ELR (cell line): ENCODE measurements around the gene PRAMEF1.
"Not testable (repeated sequence)": the region's sequence is repeated elsewhere in the genome, so short reads cannot be mapped to it uniquely, and the experiment has no call there.

Experiments
- DNase-seq: peaks from one replicate; pipeline ENCODE4 v3.0.0-alpha.2; 2015; ENCODE audit warnings: low read depth

Gene PRAMEF1

GRCh38 chr1:12791097-12791496 is at the start of gene PRAMEF1:
Gene PRAMEF1, plus strand, starts transcription at chr1:12791397. Its CDS starts 1,831 bp downstream, at chr1:12793228.
- not testable (repeated sequence) for DNase-seq

GRCh38 chr1:12741946-12742345 is 49.3 kb upstream of the PRAMEF1 start:
- no peak for DNase-seq

DNA sequence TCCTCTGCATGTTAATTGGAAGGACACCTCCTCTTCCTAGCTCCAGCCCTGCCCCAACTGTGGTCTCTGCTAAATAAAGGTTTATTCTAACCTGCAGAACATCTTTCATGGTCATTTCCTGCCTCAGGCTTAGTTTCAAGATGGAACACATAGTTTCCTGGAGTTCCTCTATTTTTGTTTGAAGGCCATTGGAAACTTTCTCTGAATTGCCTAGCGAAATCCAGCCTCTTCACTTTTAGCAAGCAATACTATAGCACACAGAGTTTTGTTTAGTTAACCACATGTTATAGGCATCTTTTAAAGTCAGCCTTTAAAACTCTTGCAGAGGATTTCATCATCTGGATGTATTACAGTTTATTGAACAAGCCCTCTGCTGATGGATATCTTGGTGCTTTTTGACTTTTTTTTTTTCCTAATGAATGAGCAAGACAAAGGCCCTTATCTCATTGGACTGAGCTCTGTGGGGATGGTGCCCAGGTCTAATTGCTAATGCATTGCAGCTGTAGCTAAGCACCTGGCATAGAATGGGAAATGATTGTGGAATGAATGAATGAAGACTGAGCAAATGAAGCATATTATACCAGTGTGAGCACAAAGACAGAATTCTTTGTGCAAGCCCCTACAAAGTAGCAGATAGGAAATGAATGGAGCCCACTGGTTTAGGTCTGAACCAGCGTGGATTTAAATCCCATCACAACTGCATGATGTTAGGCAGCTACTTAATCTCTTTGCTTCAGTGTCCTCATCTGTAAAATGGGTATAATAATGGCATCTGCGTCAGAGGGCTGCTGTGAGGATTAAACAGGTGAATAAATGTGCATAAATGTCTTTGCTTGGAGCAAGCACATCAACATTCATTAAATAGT is 45.8 kb upstream of the PRAMEF1 start:
- DNase-seq, result no peak

DNA sequence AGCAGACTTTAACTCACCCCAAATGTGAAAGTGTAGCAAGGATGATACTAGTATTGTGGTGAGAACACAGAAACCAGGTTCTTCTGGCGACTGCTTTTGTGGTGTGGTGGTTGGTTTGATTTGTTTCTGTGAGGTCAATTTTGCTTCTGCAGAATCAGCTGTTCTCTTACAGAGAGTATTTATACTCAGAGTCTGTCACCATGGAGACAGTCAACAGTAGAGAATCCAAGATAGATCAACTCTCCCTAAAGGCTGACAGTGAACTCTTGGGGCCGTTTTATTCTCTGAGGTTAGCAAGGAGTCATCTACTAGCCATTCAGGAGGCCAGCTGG is 45.2 kb upstream of the PRAMEF1 start, which contains the start of gene CFAP107:
Gene CFAP107 (plus strand): TSS at position 209 of the 332 bp plus-strand sequence. CDS start 231 bp downstream, outside the sequence.
- no peak for DNase-seq

GRCh38 chr1:12748778-12749355 is 42.3 kb upstream of the PRAMEF1 start:
- DNase-seq, result no peak

- DNase-seq, result no peak
Observed at GRCh38 chr1:12754738-12755137, 36.5 kb upstream of the PRAMEF1 start.

DNA sequence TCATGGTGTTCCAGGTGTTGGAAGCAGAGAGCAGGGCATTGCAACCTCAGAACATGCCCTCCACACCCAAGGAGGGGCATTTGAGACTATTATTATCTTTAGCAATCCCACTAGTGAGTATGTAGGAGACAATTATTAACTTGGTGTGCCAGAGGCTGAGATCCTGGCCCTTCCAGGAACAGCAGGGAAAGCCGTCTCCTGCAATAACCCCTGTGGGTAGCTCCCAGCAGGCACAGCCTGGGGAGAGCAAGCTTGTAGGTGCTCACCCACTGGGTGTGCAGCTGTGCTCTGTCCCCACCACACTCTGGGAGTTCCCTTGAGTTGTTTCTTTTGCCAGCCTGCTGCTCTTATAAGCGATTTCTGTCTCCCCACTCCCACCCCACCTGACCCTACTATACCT is 34.9 kb upstream of the PRAMEF1 start:
- no peak for DNase-seq

DNA sequence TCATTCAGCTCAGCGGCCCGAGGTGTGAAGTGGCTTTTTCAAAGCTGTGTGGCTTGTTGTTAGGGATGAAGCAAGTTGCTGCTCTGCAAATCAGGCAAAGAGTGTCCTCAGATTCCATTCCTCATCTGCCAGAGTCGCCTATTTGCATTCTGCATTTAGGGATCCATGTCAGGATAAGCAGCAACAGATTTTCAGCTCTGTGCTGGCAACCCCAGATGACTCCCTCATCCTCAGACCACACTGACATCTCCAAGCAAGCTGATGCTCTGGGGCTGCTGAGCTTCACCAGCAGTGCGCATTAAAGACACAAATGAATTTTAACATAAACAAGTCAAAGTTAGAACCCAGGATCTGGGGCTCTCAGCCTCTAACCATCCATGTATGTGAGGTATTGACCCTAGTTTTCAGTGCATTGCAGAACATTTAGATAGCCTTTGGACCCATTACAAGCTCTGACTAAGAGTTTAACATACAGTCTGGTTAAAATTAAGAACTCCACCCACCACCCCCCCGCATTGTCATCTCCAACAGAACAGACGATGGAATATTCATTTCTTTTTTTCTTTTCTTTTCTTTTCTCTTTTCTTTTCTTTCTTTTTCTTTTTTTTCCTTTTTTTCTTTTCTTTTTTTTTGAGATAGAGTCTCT is 34.3 kb upstream of the PRAMEF1 start:
- no peak for DNase-seq

GRCh38 chr1:12757836-12758235 is 33.4 kb upstream of the PRAMEF1 start:
- DNase-seq, result no peak

DNA sequence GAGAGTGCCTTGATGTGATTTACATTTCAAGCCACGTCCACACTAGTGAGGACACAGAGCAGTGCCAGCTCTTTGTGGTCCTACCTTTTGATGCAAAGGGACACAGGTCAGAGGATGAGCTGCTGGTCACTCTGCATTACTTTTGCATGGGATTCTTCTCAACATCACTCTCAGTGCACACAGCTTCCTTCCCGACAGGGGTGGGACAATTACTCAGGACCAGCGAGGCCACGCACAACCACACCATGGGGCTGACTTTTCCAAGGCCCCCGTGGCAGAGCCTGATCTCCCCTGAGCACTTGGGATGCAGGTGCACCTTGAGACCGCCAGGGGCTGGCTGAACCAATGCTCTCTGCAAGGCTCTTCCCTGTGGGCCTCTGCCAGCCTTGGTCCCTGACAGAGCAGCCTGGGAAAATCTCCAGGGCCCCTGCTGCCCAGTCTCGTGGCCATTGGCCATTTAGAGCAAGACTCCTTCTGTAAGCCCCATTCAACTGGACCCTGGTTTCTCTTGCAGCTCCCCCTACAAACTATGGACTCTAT is 30.9 kb upstream of the PRAMEF1 start:
- peak; percentile 1 for DNase-seq

GRCh38 chr1:12761781-12762180 is 29.4 kb upstream of the PRAMEF1 start:
- no peak for DNase-seq

GRCh38 chr1:12762766-12763165 is 28.4 kb upstream of the PRAMEF1 start:
- DNase-seq, result no peak

DNA sequence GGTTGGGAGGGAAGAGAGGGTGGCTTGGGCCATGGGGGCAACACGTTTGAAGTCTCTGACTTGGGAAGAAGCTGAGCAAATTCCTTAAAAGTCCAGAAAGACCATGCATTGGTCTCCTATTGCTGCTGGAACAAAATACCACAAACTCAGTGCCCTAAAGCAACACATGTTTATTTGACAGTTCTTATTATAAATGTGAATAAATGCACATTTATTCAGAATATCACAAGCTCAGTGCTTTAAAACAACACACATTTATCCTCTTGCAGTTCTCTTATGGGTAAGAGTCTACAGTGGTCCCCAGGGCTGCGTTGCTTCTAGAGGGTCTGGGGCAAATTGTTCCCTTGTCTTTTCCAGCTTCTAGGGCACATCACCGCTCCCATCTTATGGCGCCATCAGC is 27.7 kb upstream of the PRAMEF1 start:
- no peak for DNase-seq

DNA sequence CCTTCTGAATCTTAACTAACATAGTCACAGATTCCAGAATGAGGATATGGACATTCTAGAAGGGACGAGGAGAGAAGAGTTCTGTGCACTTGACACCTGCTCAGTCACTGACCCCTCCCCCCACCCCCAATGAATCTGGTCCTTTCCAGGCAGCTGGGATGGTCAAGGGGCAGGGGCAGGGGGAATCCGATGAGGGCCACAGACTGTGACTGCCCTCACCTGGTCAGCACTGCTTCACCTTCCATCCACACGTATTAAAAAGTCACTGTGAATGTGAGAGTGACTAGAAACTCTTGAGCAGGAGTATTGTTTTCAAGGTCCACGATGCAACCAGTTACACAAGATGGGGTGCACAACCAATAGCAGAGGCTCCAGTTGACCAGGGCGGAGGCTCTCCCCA is 27.2 kb upstream of the PRAMEF1 start:
- no peak for DNase-seq

- no peak for DNase-seq
Observed at GRCh38 chr1:12769031-12769430, 22.2 kb upstream of the PRAMEF1 start.

- no peak for DNase-seq
Observed at GRCh38 chr1:12769976-12770505, 21.2 kb upstream of the PRAMEF1 start.

DNA sequence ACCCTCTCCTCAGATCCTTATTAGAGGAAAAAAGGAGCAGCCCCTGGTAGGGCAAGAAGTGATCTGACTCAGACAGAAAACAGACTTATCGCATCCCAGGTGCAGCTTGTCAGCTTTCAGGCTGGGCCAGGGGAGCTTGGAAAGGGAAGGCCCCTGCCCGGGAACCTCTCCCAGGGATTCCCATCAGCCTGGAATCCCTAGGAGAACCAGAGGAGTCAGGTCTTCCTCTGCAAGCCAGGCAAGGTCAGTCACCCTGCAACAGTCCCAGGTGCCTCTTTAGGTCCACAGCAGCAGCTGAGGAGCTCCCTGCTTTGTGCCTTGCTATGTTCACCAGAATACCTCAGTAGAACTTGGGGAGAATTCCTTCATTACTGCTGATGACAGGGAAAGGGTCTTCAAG is 20.6 kb upstream of the PRAMEF1 start:
- no peak for DNase-seq

GRCh38 chr1:12771186-12771585 is 20.0 kb upstream of the PRAMEF1 start:
- no peak for DNase-seq

DNA sequence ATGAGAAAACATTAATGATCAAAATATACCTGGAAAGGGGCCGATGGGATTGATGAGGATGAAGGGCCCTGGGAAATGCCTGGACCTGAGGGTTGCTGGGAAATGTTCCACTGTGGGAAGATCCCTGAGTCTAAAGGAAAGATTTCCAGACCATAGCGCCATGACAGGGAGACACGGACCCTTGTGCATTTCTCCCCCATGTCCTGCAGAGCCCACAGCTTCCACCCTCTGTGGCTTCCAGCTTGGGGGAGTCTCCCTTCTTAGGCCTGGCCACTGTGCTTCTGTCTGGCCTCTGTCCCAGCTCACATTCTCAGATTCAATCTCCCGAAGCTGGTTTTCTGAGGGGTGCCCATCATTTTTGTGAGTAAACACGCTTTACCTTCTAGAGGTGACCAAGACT is 18.7 kb upstream of the PRAMEF1 start:
- no peak for DNase-seq

GRCh38 chr1:12773438-12773837 is 17.8 kb upstream of the PRAMEF1 start, which contains the start of gene PRAMEF12:
Gene PRAMEF12, plus strand, starts transcription at chr1:12773738. Its CDS starts 1,130 bp downstream, at chr1:12774868.
- DNase-seq, result no peak

DNA sequence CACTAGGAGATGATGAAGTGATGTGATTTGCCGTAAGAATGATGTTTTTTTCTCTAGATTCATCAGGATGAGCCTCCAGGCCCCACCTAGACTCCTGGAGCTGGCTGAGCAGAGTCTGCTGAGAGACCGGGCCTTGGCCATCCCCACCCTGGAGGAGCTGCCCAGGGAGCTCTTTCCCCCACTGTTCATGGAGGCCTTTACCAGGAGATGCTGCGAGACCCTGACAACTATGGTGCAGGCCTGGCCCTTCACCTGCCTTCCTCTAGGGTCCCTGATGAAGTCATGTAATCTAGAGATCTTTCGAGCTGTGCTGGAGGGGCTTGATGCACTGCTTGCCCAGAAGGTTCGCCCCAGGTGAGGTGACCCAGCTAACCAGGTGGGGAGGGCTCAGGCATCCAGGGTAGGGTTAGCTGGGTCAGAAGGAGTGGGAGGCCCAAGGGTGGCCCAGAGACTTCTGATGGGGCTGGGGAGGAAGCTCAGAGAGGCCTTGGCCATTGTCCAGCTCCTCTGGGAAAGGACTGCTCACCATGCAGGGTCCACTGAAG is 16.3 kb upstream of the PRAMEF1 start:
- no peak for DNase-seq

- DNase-seq, result no peak
Observed at GRCh38 chr1:12775443-12775842, 15.8 kb upstream of the PRAMEF1 start.
